Thyroid gland (tissue), 4 donors: ENCODE results near the gene SGK1. TPM values are rescaled to one million over a fixed set of nuclear protein-coding genes. Genes with fewer than 3 reads are reported as not detected.
"Not testable (repeated sequence)": the region's sequence is repeated elsewhere in the genome, so short reads cannot be mapped to it uniquely, and the experiment has no call there.

Experiments used
- DNase-seq, 2 donors: peaks; one replicate each; pipeline ENCODE4 v3.0.0-alpha.2; 2019
- H3K27ac ChIP-seq, 3 donors: fragments of 200-600 bp; sonication (generic); 1 replicate in 2 of 3; 2 replicates in 1 of 3; pipeline ENCODE4 v1.5.1; 2016 to 2019; ENCODE audit warnings: mild to moderate bottlenecking in 1 of 3, moderate library complexity in 1 of 3
- H3K27me3 ChIP-seq: fragments of 200-600 bp; sonication (generic); one replicate; pipeline ENCODE4 v1.5.1; 2019
- H3K36me3 ChIP-seq, 2 donors: fragments of 200-600 bp; sonication (generic); one replicate each; pipeline ENCODE4 v1.5.1; 2016 to 2019
- H3K4me1 ChIP-seq, 2 donors: fragments of 200-600 bp; sonication (generic); one replicate each; pipeline ENCODE4 v1.5.1; 2017 to 2019
- H3K4me3 ChIP-seq, 3 donors: fragments of 200-600 bp; sonication (generic); replicated peaks in 1 of 3; 1 replicate in 2 of 3; 2 replicates in 1 of 3; pipeline ENCODE4 v1.5.1; 2016; ENCODE audit warnings: mild to moderate bottlenecking in 1 of 3
- H3K9me3 ChIP-seq: fragments of 200-600 bp; sonication (generic); one replicate; pipeline ENCODE4 v1.5.1; 2017
- CTCF ChIP-seq, 6 experiments: fragments of 200-600 bp in 3 of 6; fragments of 450-650 bp in 3 of 6; sonication (generic) in 3 of 6; IDR thresholded peaks; one replicate each; pipeline ENCODE4 v1.5.1; 2016 to 2019; ENCODE audit warnings: antibody characterized with exemption in 6 of 6, mild to moderate bottlenecking in 2 of 6, inconsistent platforms in 1 of 6, moderate library complexity in 1 of 6
- POLR2A ChIP-seq, 2 donors: fragments of 450-650 bp; IDR thresholded peaks; one replicate each; pipeline ENCODE4 v1.6.1; 2017; ENCODE audit warnings: antibody characterized with exemption in 2 of 2, mild to moderate bottlenecking in 2 of 2, moderate library complexity in 1 of 2
- WGBS, 2 donors: methylation state at CpG; one replicate each; pipeline ENCODE4 v1.1.5; 2017; 5-methylcytosine and 5-hydroxymethylcytosine counted together
- intact Hi-C: fragments of 100-400 bp; cut with DNase I; formaldehyde crosslinking; loops from one replicate; pipeline ENCODE4 v1.15.1; 2023
- total RNA-seq, 4 donors: library from RNA; depleted of rRNA; stranded (reverse); fragments of >200 nt; gene quantifications; one replicate each; pipeline ENCODE4 v1.2.3, GENCODE V29; 2016

Gene SGK1
- total RNA-seq, 4 donors from 2014 or later: 151 to 361 (median 194) TPM

- Histone ChIP-seq H3K4me1 (peaks cover 19 to 20% of the 10 kb centered on the region in 2 donors), H3K9me3 (no peaks in the 10 kb centered on the region), H3K36me3 (no peaks in the 10 kb centered on the region), H3K27me3 (no peaks in the 10 kb centered on the region), H3K27ac (no peak overlapping the region), H3K4me3 (no peak overlapping the region)
- intact Hi-C loops: loop anchor here (10.0 kb wide), 1 partner anchor 53 kb away; no protein-coding TSS in a partner anchor
- TF ChIP-seq POLR2A (IDR thresholded peaks at IDR 0.05) (no peak), CTCF (IDR thresholded peaks at IDR 0.05) (no peak)
- no peak for DNase-seq
- 88 to 91% methylated on average over 5 of the region's 5 CpGs for WGBS, 2 donors
Measured at GRCh38 chr6:134201716-134202115, 116.2 kb downstream of the SGK1 start.

- Histone ChIP-seq H3K9me3 (no peaks in the 10 kb centered on the region), H3K36me3 (no peaks in the 10 kb centered on the region), H3K27ac (peak overlapping the region; percentile 48 to 86 (median 63)), H3K4me3 (no peak overlapping the region), H3K27me3 (no peaks in the 10 kb centered on the region), H3K4me1 (peaks cover 31 to 33% of the 10 kb centered on the region in 2 donors)
- TF ChIP-seq POLR2A (IDR thresholded peaks at IDR 0.05): no peak
- peak in 1 of 6 experiments; percentile 7 for TF ChIP-seq CTCF (IDR thresholded peaks at IDR 0.05)
- no peak for DNase-seq
- 50 to 51% methylated on average over 5 of the region's 5 CpGs for WGBS, 2 donors
- intact Hi-C loops: loop anchor here (10.0 kb wide), 1 partner anchor 55 kb away; no protein-coding TSS in a partner anchor
Measured at GRCh38 chr6:134199848-134200606, 117.9 kb downstream of the SGK1 start.

GRCh38 chr6:134198093-134198492, 119.8 kb downstream of the SGK1 start:
- no peak overlapping the region for H3K4me3 ChIP-seq
- no peak for DNase-seq
- WGBS, 2 donors: 95 to 96% methylated on average over 3 of the region's 3 CpGs
- no peaks in the 10 kb centered on the region for H3K36me3 ChIP-seq
- TF ChIP-seq POLR2A (IDR thresholded peaks at IDR 0.05): no peak
- no peaks in the 10 kb centered on the region for H3K27me3 ChIP-seq
- no peak overlapping the region for H3K27ac ChIP-seq
- intact Hi-C loops: no loop called here
- peaks cover 43 to 51% of the 10 kb centered on the region in 2 donors for H3K4me1 ChIP-seq
- no peaks in the 10 kb centered on the region for H3K9me3 ChIP-seq

GRCh38 chr6:134197685-134198084, 120.2 kb downstream of the SGK1 start:
- H3K4me3 ChIP-seq, H3K27me3 ChIP-seq, DNase-seq, H3K36me3 ChIP-seq, intact Hi-C loops, H3K9me3 ChIP-seq: not testable (repeated sequence)
- Histone ChIP-seq H3K4me1 (peaks cover 44 to 55% of the 10 kb centered on the region in 2 donors), H3K27ac (peak overlapping the region in 1 of 3 donors; percentile 6)
- 82 to 97% methylated on average over 6 of the region's 6 CpGs for WGBS, 2 donors

- intact Hi-C loops: no loop called here
- H3K27ac ChIP-seq: peak overlapping the region; percentile 70 to 76 (median 71)
- WGBS, 2 donors: 96 to 97% methylated on average over 11 of the region's 11 CpGs
- H3K27me3 ChIP-seq: no peaks in the 10 kb centered on the region
- TF ChIP-seq POLR2A (IDR thresholded peaks at IDR 0.05) (no peak), CTCF (IDR thresholded peaks at IDR 0.05) (no peak)
- H3K36me3 ChIP-seq: no peaks in the 10 kb centered on the region
- H3K4me3 ChIP-seq: no peak overlapping the region
- no peaks in the 10 kb centered on the region for H3K9me3 ChIP-seq
- no peak for DNase-seq
- peaks cover 50 to 59% of the 10 kb centered on the region in 2 donors for H3K4me1 ChIP-seq
Measured at GRCh38 chr6:134196568-134197193, 121.2 kb downstream of the SGK1 start.

- no peak overlapping the region for H3K4me3 ChIP-seq
- H3K27ac ChIP-seq: peak overlapping the region; percentile 70 to 76 (median 71)
- DNase-seq: no peak
- no peaks in the 10 kb centered on the region for H3K9me3 ChIP-seq
- intact Hi-C loops: no loop called here
- H3K27me3 ChIP-seq: no peaks in the 10 kb centered on the region
- 85 to 86% methylated on average over 3 of the region's 3 CpGs for WGBS, 2 donors
- H3K36me3 ChIP-seq: no peaks in the 10 kb centered on the region
- H3K4me1 ChIP-seq: peaks cover 50 to 55% of the 10 kb centered on the region in 2 donors
- TF ChIP-seq CTCF (IDR thresholded peaks at IDR 0.05) (no peak), POLR2A (IDR thresholded peaks at IDR 0.05) (no peak)
Measured at GRCh38 chr6:134195985-134196384, 121.9 kb downstream of the SGK1 start.
